Epithelial cell of prostate (primary cell): ENCODE data around the gene PI4KA.
"Not testable (repeated sequence)": the region's sequence is repeated elsewhere in the genome, so short reads cannot be mapped to it uniquely, and the experiment has no call there.

ENCODE experiments used
- DNase-seq: peaks from one replicate; pipeline ENCODE4 v3.0.0-alpha.2; 2011; ENCODE audit warnings: low read depth, low spot score
- H3K27ac ChIP-seq: fragments of 450-650 bp; 2 replicates; pipeline ENCODE4 v1.5.1; 2017; ENCODE audit warnings: mild to moderate bottlenecking

PI4KA gene

DNA sequence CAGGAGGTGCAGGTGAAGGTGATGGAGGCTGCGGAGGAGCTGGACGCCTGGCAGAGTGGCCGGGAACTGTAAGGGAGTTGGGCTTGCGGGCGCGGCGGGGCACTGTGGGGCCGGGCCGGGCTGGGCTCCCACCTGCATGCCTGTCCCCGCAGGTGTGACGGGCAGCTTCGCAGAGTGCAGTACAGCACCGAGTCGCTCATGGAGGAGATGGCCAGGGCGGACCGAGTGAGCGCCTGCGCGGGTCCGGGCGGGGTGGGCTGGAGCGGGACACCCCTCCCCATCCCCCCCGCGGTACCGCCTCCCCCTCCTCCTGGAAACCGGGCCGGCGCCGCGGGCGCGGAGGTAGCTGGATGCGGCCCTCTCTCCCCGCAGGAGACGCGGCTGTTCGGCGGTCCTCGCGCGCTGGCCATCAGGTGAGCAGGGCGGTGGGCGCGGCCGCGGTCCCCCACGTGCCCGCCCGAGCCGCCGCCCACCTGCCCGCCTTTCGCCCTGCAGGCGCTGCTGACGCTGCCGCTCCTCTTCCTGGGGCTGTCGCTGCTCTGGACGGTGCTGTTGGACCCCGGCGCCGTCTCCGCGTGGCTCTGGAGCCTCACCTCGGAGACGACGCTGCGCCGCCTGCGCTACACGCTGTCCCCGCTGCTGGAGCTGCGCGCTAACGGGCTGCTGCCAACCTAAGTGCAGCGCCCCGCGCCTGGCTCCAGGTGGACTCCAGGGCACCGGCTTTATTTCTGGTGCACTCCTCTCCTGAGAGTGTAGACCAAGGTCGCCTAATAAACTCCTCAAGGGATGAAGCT is 154.6 kb downstream of the PI4KA start:
- DNase-seq = not testable (repeated sequence)
- peak overlapping the region; percentile 16 for H3K27ac ChIP-seq

DNA sequence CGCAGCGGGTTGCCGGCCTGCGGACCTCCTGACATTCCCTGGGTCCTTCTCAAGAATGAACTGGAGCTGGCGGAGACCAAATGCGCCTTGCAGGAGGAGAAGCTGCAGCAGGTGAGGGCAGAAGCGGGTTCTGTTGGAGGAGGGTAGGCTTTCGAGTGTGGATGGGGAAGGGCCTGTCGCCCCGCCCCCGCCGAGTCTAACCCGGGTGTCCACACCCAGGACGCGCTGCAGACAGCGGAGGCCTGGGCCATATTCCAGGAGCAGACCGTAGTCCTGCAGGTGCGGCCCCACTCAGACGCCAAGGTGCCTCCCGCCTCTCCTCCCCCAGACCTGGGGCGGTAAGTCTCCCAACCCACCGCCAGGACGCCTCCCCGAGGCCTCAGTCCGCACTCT is 155.2 kb downstream of the PI4KA start:
- DNase-seq = not testable (repeated sequence)
- peak overlapping the region; percentile 88 for H3K27ac ChIP-seq

DNA sequence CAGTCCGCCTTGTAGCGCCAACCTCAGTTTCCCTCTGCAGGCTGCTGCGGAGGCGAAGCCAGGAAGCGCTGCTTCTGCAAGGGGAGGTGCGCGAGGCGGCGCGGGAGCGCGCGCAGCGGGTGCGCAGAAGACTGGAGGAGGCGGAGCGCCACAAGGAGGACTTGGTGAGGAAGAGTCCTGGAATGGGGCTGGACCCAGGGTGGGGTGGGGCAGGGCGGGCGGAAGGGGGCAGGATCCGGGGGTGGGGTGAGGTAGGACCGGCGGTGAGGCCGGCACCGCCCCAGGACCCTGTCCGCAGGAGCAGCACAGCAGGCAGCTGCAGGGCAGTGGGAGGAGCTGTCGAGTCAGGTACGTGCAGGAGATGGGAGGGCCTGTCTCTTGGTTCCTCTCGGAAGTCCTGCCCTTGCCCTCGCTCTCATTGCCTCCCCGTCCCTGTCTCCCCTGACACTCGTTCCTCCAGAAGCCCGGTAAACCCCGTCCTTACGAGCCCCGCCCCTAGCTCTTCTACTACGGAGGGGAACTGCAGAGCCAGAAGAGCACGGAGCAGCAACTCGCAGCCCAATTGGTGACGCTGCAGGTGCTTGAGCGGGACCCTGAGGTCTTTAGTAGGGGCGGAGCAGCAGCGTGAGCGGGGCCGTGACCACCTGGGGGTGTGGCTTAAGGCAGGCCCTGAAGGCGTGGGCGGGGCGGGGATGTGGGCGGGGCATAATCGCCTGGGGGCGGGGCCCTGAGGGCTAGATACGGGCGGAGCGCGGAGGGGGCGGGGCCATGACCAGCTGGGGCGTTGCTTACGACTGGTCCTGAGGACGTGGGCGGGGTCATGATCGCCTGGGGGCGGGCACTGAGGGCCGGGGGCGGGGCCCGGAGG is 155.8 kb downstream of the PI4KA start:
- peak overlapping the region; percentile 88 for H3K27ac ChIP-seq
- peak; percentile 90 for DNase-seq

DNA sequence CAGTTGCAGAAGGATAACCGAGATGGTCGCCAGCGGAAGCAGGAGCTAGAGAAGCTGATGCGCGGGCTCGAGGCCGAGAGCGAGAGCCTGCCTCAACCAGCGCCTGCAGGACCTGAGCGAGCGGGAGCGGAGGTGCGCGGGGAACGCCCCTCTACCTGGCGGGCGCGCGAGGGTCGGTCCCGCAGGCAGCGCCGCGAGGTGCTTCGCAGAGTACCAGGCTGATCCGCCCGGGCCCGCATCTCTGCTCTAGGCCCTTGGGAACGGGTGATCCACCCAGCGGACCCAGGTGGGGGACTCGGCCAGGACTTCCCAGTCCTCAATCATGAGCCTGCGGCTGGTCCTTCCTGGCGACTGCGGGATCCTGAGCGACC is 156.5 kb downstream of the PI4KA start:
- H3K27ac ChIP-seq = peak overlapping the region; percentile 88
- DNase-seq = not testable (repeated sequence)

DNA sequence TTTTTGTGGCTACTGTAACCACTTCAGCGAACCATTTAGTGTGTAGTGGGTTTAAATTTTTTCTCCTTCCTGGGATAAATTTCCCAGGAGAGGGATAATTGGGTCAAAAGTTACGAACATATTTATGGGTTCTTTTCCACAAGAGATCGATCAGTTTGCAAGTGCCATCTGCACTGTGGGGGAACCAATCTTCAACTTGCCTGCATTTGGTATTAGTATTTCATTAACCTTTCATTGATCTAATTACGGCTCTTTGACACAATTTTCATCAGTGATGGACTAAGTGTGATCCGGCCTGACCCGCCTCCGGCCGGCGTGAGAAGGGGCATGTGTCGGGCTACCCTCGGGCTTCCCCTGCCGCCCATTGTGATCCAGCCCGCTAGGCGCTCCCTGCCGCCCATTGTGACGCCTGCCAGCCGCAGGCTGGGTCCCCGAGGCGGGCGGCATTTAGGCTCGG is 156.9 kb downstream of the PI4KA start:
- H3K27ac ChIP-seq = peak overlapping the region; percentile 88
- DNase-seq = not testable (repeated sequence)

DNA sequence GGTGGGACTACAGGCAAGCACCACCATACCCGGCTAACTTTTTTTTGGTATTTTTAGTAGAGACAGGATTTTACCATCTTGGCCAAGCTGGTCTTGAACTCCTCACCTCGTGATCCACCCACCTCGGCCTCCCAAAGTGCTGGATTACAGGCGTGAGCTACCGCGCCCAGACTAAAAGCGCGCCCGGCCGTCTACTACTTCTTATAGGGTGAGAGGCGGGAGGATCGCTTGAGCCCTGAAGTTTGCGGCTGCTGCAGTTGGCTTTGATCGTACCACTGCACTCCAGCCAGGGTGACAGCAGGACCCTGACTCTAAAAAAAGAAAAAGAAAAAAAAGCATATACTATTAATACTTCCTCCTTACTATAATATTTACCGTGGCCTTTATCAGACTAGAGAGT is 158.3 kb downstream of the PI4KA start:
- not testable (repeated sequence) for H3K27ac ChIP-seq, DNase-seq

DNA sequence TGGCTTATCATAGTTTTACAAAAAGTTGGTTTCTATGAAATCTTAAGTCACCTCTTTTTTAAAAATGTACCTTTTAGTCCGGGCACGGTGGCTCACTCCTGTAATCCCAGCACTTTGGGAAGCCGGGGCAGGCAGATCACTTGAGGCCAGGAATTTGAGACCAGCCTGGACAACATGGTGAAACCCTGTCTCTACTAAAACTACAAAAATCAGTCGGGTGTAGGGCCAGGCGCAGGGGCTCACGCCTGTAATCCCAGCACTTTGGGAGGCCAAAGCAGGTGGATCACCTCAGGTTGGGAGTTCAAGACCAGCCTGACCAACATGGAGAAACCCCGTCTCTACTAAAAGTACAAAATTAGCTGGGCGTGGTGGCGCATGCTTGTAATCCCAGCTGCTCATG is 158.8 kb downstream of the PI4KA start:
- not testable (repeated sequence) for DNase-seq, H3K27ac ChIP-seq

DNA sequence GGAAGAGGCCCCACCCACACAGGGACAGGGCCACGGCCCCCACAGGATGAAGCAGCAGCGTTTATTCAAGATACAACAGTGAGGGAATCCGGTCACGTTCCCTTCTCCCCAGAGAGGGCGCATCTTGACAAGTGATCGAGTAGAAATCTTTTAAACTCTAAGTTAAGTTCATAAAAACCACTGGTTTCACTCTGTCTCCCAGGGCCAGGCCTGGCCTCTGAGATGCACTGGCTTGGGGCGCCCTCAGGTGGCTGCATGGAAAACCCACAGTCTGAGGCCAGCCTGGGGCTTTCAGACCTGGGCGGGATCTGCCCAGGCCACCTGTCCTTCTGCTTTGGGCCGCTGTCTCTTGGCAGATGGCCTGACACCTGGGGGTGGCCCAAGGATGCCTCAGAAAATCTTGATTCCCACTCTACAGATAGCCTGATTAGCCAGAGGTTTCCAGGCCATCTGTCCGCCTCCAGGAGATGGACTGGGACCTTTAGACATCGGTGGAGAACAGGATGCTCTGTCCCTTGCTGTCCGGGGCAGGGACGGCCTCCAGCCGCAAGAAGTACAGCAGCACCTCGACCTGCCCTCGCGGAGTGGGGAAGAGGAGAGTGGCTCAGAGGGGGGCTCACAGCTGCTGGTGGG is 161.0 kb downstream of the PI4KA start:
- peak overlapping the region; percentile 35 for H3K27ac ChIP-seq
- peak; percentile 6 for DNase-seq

DNA sequence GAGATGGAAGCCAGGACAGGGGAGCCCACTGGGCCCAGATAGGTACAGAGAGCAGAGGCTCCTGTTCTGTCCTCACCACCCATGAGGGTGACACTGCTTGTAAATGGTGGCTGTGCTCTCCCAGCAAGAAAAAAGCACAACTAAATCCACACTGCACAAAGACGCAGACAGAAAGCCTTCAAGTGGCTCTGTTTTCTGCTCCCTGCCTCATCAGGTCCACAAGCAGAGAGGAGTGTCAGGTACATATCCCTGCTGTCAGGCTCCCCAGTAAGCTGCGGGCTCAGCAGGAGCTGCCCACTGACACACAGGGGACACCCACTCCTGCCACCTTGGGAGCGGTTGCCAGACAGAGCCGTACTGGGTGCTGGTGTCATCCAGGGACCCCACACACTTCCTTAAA is 162.6 kb downstream of the PI4KA start:
- H3K27ac ChIP-seq, DNase-seq: not testable (repeated sequence)

DNA sequence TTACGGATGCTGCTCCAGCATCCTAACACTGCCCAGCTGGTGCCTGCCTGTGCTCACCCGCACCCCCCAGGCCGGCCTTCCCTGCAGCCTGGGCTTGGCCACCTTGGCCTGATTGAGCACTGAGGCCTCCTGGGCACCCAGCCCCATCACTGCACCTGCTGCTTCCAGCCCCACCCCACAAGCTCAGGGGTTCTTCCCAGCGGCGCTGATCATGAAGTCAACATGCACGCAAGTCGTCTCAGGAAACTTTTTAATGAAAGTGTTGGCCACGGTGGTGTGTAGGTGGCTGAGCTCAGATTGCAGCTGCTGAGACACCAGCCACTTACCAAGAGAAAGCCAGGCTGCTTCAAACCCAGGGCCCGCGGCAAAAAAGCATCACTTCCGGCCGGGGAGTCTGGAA is 163.4 kb downstream of the PI4KA start:
- DNase-seq, H3K27ac ChIP-seq: not testable (repeated sequence)

DNA sequence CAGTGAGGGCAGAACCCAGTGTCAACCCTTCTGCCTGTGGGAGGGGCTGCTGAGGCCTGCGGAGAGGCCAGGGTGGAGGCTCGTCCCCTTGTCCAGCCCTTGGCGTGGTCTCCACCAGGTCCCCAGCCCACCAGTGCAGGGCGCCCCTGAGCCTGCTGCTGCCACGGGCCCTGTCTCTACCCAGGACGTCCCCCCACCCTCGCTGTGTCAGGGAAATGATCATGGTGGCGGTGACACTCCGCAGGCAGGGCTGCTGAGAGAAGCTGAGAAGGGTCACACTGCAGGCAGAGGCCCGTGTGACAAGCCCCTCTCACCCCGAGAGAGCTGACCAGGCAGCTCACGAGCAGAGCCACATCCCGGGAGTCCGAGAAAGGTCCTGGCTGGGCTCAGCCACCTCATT is 164.4 kb downstream of the PI4KA start:
- not testable (repeated sequence) for DNase-seq, H3K27ac ChIP-seq

DNA sequence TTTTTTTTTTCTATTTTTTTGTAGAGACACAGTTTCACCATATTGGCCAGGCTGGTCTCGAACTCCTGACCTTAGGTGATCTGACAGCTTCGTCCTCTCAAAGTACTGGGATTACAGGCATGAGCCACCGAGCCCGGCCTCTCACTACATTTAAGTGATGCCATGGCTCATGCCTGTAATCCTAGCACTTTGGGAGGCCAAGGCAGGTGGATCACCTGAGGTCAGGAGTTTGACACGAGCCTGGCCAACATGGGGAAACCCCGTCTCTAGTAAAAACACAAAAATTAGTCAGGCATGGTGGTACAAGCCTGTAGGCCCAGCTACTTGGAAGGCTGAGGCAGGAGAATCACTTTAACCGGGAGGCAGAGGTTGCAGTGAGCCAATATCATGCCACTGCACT is 165.7 kb downstream of the PI4KA start:
- not testable (repeated sequence) for DNase-seq, H3K27ac ChIP-seq

DNA sequence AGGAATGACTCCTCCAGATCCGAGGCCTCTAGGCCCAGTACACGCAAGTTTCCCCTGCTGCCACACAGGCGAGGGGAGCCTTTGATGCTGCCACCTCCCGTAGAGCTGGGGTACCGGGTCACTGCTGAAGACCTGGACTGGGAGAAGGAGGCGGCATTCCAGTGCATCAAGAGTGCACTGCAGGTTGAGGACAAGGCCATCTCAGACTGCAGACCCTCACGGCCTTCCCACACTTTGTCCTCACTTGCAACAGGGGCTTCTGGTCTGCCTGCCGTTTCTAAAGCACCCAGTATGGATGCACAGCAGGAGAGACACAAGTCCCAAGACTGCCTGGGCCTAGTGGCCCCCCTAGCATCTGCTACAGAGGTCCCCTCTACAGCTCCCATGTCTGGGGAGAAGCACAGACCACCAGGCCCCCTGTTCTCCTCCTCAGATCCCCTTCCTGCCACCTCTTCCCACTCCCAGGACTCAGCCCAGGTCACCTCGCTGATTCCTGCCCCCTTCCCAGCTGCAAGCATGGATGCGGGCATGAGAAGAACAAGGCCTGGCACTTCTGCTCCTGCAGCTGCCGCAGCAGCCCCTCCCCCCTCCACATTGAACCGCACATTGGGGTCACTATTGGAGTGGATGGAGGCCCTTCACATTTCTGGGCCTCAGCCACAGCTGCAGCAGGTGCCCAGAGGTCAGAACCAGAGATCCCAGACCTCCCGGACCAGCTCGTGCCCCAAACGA is 167.9 kb downstream of the PI4KA start:
- H3K27ac ChIP-seq, DNase-seq: not testable (repeated sequence)

DNA sequence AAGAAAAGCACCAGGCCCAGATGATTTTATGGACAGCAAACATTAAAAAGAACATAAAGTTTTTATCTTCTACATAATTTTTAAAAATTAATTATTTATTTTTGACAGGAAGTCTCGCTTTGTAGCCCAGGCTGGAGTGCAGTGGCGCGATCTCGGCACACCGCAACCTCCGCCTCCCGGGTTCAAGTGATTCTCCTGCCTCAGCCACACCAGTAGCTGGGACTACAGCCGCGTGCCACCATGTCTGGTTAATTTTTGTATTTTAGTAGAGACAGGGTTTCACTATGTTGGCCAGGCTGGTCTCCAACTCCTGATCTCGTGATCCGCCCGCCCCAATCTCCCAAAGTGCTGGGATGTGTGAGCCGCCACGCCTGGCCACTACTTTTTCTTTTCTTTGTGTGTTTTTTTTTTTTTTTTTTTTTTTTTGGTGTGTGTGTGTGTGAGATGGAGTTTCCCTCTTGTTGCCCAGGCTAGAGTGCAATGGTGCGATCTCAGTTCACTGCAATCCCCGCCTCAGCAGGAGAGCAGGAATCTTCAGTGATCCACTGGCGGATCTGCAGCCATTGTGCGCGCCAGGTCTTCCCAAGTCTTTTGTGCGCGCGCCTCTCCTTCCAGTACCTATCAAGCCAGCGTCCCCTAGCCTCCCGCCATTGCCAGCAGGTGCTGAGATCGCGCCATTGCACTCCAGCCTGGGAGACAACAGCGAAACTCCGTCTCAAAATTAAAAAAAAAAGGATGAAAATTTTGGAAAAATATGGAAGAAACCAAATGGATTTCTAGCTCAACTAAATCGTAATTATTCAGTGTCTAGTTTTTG is 171.0 kb downstream of the PI4KA start:
- not testable (repeated sequence) for DNase-seq

DNA sequence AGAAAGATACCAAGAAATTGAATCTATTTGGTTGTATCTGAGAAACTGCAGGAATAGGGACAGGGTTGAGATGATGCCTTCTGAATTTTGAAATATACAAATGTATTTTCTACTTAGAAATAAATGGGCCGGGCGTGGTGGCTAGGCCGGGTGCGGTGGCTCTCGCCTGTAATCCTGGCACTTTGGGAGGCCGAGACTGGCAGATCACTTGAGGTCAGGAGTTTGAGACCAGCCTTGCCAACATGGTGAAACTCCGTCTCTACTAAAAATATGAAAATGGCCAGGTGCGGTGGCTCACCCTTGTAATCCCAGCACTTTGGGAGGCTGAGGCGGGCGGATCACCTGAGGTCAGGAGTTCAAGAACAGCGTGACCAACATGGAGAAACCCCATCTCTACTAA is 172.8 kb downstream of the PI4KA start:
- DNase-seq, H3K27ac ChIP-seq: not testable (repeated sequence)

More for the DNA sequence above, 171.0 kb downstream of the PI4KA start:
- not testable (repeated sequence) for H3K27ac ChIP-seq

DNA sequence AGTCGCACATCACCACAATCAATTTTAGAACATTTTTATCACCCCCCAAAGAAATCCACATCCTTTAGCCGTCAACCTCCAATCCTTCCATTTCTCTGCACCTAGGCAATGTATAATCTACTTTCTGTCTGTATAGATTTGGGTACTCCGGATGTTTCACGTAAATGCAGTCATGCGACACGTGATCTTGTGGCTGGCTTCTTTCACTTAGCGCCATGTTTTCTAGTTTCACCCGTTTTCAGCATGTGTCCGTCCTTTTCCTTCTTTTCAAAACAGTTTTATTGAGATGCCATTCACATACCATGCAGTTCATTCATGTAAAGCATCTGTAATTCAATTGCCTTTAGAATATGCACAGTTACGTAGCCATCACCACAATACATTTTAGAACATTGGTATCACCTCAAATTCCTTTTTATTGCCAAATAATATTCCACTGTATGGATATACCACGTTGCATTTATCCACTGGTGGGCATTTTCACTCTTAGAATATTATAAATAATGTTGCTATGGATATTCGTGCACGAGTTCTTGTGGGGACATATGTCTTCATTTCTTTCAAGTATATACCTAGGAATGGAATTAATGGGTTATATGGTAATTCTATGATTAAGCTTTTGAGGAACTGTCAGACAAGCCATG is 179.7 kb downstream of the PI4KA start:
- not testable (repeated sequence) for H3K27ac ChIP-seq, DNase-seq

DNA sequence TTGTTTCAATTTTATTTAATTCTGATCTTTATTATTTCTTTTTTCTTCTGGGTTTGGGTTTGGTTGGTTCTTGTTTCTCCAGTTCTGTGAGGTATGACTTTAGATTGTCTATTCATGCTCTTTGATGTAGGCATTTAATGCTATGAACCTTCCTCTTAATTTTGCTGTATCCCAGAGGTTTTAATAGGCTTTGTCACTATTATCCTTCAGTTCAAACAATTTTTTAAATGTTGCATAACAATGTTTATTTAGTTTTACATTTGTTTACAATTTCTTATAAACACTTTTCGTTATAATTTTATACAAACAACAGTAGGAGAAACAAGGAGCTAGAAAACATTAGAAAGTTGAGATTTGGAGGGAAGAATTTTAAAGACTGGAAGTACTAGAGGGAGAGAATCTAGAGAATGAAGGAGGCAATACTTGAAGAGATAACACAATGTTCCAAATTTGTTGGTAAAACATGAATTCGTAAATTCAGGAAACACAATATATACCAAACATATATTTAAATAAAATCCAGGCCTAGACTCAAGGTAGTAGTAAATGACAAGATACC is 180.8 kb downstream of the PI4KA start:
- no peak overlapping the region for H3K27ac ChIP-seq
- DNase-seq = no peak

DNA sequence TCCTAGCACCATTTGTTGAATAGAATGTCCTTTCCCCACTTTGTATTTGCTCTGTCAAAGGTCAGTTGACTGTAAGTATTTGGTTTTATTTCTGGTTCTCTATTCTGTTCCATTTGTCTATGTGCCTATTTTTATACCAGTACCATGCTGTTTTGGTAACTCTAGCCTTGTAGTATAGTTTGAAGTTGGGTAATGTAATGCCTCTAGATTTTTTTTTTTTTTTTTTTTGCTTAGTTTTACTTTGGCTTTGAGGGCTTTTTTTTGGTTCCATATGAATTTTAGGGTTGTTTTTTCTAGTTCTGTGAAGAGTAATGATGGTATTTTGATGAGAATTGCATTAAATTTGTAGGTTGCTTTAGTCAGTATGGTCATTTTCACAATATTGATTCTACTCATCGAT is 183.0 kb downstream of the PI4KA start:
- H3K27ac ChIP-seq = not testable (repeated sequence)

More for the DNA sequence above, 183.0 kb downstream of the PI4KA start:
- not testable (repeated sequence) for DNase-seq
